Measurements from ENCODE around the gene TMTC1. TPM values are rescaled to one million over a fixed set of nuclear protein-coding genes. Genes with fewer than 3 reads are reported as not detected.

TMTC1 gene
- total and polyA plus RNA-seq, 9 of the 15 experiments (the other 6 are each of a cell fraction or from before 2014, with no cell fraction given), result under 0.01 to 0.18 (median 0.06) TPM; not detected in 2

- intact Hi-C loops (cut with micrococcal nuclease) (no loop called here), in situ Hi-C loops (cut with MboI) (loop anchor here (25.0 kb wide), 1 partner anchor 1691 kb away; no protein-coding TSS in a partner anchor)
- no peak for FAIRE-seq
- ChIA-PET POLR2A (interaction anchor here (0.7 kb wide), 1 partner anchor 170 kb away, joined by 3 read pairs; no protein-coding TSS in a partner anchor), CTCF (ENCODE audit: low intra/inter-chr PET ratio) (no interaction called here)
- no peaks in the 10 kb centered on the region for H3K79me2 ChIP-seq (ENCODE audit: control insufficient read depth, insufficient read depth, low read length)
- 0% methylated on average over 1 of the region's 2 CpGs for WGBS (ENCODE audit: insufficient coverage, low coverage, missing lambda C conversion rate)
- no peak overlapping the region for H3K9ac ChIP-seq (ENCODE audit: insufficient read depth in 1 of 2, low read depth in 2 of 2, low read length in 2 of 2)
- no peaks in the 10 kb centered on the region for H3K4me1 ChIP-seq (replicated peaks in 1 of 2; ENCODE audit: control insufficient read depth in 2 of 2, insufficient read depth in 2 of 2, low read length in 2 of 2)
- H3K36me3 ChIP-seq (ENCODE audit: control insufficient read depth, insufficient read depth, low read length), result no peaks in the 10 kb centered on the region
- no peak for ATAC-seq
- no peak for DNase-seq (ENCODE audit: extremely low read depth in 1 of 4, low spot score in 3 of 4)
- no TSS peak for BruUV-seq (replicated peaks)
- no peaks in the 10 kb centered on the region for H3K27me3 ChIP-seq (ENCODE audit: control insufficient read depth in 2 of 2, insufficient read depth in 2 of 2, low read length in 2 of 2)
- H3K9me3 ChIP-seq (replicated peaks; ENCODE audit: control insufficient read depth, insufficient read depth, low read depth, low read length), result no peaks in the 10 kb centered on the region
- H4K20me1 ChIP-seq (replicated peaks; ENCODE audit: control insufficient read depth, insufficient read depth, low read length), result no peaks in the 10 kb centered on the region
- no peak overlapping the region for H2AFZ ChIP-seq (ENCODE audit: low read depth, low read length)
- no peak overlapping the region for H3K4me2 ChIP-seq (ENCODE audit: insufficient read depth, low read length)
- no peak overlapping the region for H3K27ac ChIP-seq (ENCODE audit: extremely low read depth, low read depth, low read length)
- no peak overlapping the region for H3K4me3 ChIP-seq
- no peaks in the 10 kb centered on the region for H3K9me1 ChIP-seq (ENCODE audit: control insufficient read depth, insufficient read depth, low read length)
- no peak for TF ChIP-seq NUFIP1 (IDR thresholded peaks at IDR 0.05; ENCODE audit: partially characterized antibody)
- no peak for TF ChIP-seq HMG20A (CRISPR knock-in tag; conservative IDR thresholded peaks at IDR 0.05)
- TF ChIP-seq KDM1A (IDR thresholded peaks at IDR 0.05), result no peak
- TF ChIP-seq CREB3L1 (IDR thresholded peaks at IDR 0.05; ENCODE audit: borderline replicate concordance, low read depth), result no peak
- TF ChIP-seq CTCF (IDR thresholded peaks at IDR 0.05 in 2 of 3, conservative IDR thresholded peaks at IDR 0.05 in 1 of 3; ENCODE audit: insufficient read depth in 2 of 3, low read depth in 1 of 3, low read length in 3 of 3), result no peak
- no peak for TF ChIP-seq CLOCK (CRISPR knock-in tag; IDR thresholded peaks at IDR 0.05; ENCODE audit: borderline replicate concordance)
- no peak for TF ChIP-seq TCF3 (CRISPR knock-in tag; IDR thresholded peaks at IDR 0.05)
- no peak for TF ChIP-seq FOXJ3 (CRISPR knock-in tag; IDR thresholded peaks at IDR 0.05)
- TF ChIP-seq ZZZ3 (IDR thresholded peaks at IDR 0.05), result no peak
- TF ChIP-seq DEAF1 (CRISPR knock-in tag; IDR thresholded peaks at IDR 0.05), result no peak
- no peak for TF ChIP-seq ERF (CRISPR knock-in tag; IDR thresholded peaks at IDR 0.05)
- no peak for TF ChIP-seq ZNF79 (CRISPR knock-in tag; IDR thresholded peaks at IDR 0.05; ENCODE audit: low read depth)
- no peak for TF ChIP-seq PPARD (CRISPR knock-in tag; IDR thresholded peaks at IDR 0.05)
- TF ChIP-seq GTF2E2 (tag; IDR thresholded peaks at IDR 0.05), result no peak
- TF ChIP-seq ZNF436 (CRISPR knock-in tag; IDR thresholded peaks at IDR 0.05), result no peak
- TF ChIP-seq FIP1L1 (IDR thresholded peaks at IDR 0.05; ENCODE audit: low read depth, low read length, poor library complexity, severe bottlenecking), result no peak
Observed at GRCh38 chr12:29546000-29546399, 237.7 kb downstream of the TMTC1 start.

All from K562 (cell line).